Stimulated activated naive CD4-positive, alpha-beta T cell (primary cell): ENCODE measurements around the gene MAGI2.
"Not testable (repeated sequence)": the region's sequence is repeated elsewhere in the genome, so short reads cannot be mapped to it uniquely, and the experiment has no call there.

Experiments used
- DNase-seq, 6 experiments: peaks; one replicate each; lab custom pipeline; 2025; lab: John Stamatoyannopoulos, UW

The MAGI2 gene

GRCh38 chr7:79451580-79451979 lies 1.9 kb downstream of the MAGI2 start:
- no peak for DNase-seq

GRCh38 chr7:79442766-79443165 lies 10.7 kb downstream of the MAGI2 start:
- not testable (repeated sequence) for DNase-seq

GRCh38 chr7:79436378-79436777 lies 17.1 kb downstream of the MAGI2 start:
- no peak for DNase-seq

GRCh38 chr7:79434867-79435266 lies 18.6 kb downstream of the MAGI2 start:
- no peak for DNase-seq

GRCh38 chr7:79434098-79434497 lies 19.4 kb downstream of the MAGI2 start:
- no peak for DNase-seq

- no peak for DNase-seq
Observed at GRCh38 chr7:79430391-79430790, 23.1 kb downstream of the MAGI2 start.

GRCh38 chr7:79425665-79426064 lies 27.8 kb downstream of the MAGI2 start:
- DNase-seq = no peak

- no peak for DNase-seq
Observed at GRCh38 chr7:79421751-79422150, 31.7 kb downstream of the MAGI2 start.

GRCh38 chr7:79420464-79420863 lies 33.0 kb downstream of the MAGI2 start:
- no peak for DNase-seq

GRCh38 chr7:79414910-79415309 lies 38.6 kb downstream of the MAGI2 start:
- DNase-seq = no peak

GRCh38 chr7:79412915-79413314 lies 40.6 kb downstream of the MAGI2 start:
- no peak for DNase-seq

- no peak for DNase-seq
Observed at GRCh38 chr7:79412438-79412837, 41.0 kb downstream of the MAGI2 start.

GRCh38 chr7:79410345-79410744 lies 43.1 kb downstream of the MAGI2 start:
- DNase-seq = no peak

- no peak for DNase-seq
Observed at GRCh38 chr7:79407351-79407750, 46.1 kb downstream of the MAGI2 start.

- DNase-seq = no peak
Observed at GRCh38 chr7:79406371-79406770, 47.1 kb downstream of the MAGI2 start.

- DNase-seq = no peak
Observed at GRCh38 chr7:79405368-79405767, 48.1 kb downstream of the MAGI2 start.

GRCh38 chr7:79403879-79404278 lies 49.6 kb downstream of the MAGI2 start:
- DNase-seq = no peak

GRCh38 chr7:79403451-79403850 lies 50.0 kb downstream of the MAGI2 start:
- no peak for DNase-seq

GRCh38 chr7:79401254-79401653 lies 52.2 kb downstream of the MAGI2 start:
- no peak for DNase-seq

- DNase-seq = no peak
Observed at GRCh38 chr7:79400222-79400621, 53.2 kb downstream of the MAGI2 start.

- no peak for DNase-seq
Observed at GRCh38 chr7:79398138-79398749, 55.2 kb downstream of the MAGI2 start.

- no peak for DNase-seq
Observed at GRCh38 chr7:79386688-79387422, 66.6 kb downstream of the MAGI2 start.

- no peak for DNase-seq
Observed at GRCh38 chr7:79381921-79382320, 71.5 kb downstream of the MAGI2 start.

GRCh38 chr7:79377097-79377496 lies 76.4 kb downstream of the MAGI2 start:
- no peak for DNase-seq
